Measurements from ENCODE around the gene CDV3. TPM values are rescaled to one million over a fixed set of nuclear protein-coding genes. Genes with fewer than 3 reads are reported as not detected.

CDV3 gene
- total and polyA plus RNA-seq, 10 of the 15 experiments (the other 5 are each of a cell fraction or from before 2014, with no cell fraction given), result 42.3 to 466 (median 136) TPM

DNA sequence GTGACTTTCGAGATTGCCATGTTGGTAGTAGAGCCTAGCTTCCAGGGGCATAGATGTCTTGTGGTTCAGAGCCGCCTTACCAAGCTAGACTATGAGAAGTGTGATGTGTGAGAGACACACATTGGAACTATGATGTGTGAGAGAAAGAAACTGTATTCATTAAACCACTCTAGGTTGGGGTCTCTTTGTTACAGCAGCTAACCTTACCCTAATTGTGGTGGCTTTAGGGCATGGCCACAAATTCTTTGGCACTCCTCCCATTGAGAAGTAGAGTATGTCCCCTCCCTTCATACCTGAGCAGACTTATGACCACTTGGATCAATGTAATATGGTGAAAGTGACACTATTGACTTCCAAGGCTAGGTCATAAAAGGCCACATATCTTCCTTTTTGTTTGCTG, 35.3 kb upstream of the CDV3 start (continued):
- TF ChIP-seq, protein P1, sequence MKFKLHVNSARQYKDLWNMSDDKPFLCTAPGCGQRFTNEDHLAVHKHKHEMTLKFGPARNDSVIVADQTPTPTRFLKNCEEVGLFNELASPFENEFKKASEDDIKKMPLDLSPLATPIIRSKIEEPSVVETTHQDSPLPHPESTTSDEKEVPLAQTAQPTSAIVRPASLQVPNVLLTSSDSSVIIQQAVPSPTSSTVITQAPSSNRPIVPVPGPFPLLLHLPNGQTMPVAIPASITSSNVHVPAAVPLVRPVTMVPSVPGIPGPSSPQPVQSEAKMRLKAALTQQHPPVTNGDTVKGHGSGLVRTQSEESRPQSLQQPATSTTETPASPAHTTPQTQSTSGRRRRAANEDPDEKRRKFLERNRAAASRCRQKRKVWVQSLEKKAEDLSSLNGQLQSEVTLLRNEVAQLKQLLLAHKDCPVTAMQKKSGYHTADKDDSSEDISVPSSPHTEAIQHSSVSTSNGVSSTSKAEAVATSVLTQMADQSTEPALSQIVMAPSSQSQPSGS (IDR thresholded peaks at IDR 0.05; ENCODE audit: low read length), result no peak
- no peak for TF ChIP-seq JUND (IDR thresholded peaks at IDR 0.05; ENCODE audit: low read depth, low read length)
- TF ChIP-seq RBBP5 (conservative IDR thresholded peaks at IDR 0.05), result no peak

DNA sequence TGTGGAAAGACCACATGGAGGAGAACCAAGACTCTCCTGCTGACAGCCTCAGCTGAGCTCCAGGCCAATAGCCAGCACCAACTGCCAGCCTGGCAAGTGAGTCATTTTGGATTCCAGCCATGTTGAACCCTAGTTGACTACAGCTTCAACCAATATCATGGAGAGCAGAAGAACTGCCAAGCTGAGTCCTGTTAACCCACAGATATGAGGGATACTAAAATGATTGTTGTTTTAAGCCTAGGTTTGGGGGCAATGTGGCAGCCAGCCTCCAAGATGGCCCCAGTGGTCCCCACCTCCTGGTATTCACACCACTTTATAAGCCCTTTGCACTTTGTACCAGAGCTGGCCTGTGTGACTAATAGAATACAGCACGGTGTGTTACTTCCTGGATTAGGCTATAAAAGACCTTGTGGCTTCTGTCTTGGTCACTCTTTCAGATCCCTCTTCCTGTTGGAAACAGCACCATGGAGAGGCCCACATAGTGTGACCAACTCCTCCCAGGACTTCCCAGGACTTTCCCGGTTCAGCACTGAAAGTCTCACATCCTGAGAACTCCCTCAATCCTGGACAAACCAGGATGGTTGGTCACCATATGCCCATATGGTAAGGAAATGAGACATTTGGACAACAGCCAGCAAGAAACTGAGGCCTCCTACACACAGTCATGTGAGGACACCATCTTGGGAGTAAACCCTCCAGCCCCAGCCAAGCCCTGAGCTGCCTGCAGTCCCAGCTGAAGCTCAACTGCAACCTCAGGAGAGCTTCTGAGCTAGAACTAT, 32.4 kb upstream of the CDV3 start:
- DNase-seq (ENCODE audit: low read depth, low spot score), result peak; percentile 45
- Histone ChIP-seq H4K20me1 (ENCODE audit: control insufficient read depth, insufficient read depth) (no peaks in the 10 kb centered on the region), H3K79me2 (ENCODE audit: control insufficient read depth, insufficient read depth, low read length) (no peaks in the 10 kb centered on the region), H3K9ac (ENCODE audit: control insufficient read depth, insufficient read depth, low read length) (no peak overlapping the region), H3K4me1 (ENCODE audit: control insufficient read depth, insufficient read depth, low read length) (peaks cover 11% of the 10 kb centered on the region), H3K27me3 (replicated peaks in 1 of 2; ENCODE audit: control insufficient read depth in 2 of 2, insufficient read depth in 2 of 2, low read length in 1 of 2) (no peaks in the 10 kb centered on the region), H3K4me3 (no peak overlapping the region), H3K27ac (ENCODE audit: control insufficient read depth, insufficient read depth) (peak overlapping the region; percentile 60), H3K4me2 (ENCODE audit: control insufficient read depth, insufficient read depth) (peak overlapping the region; percentile 68), H2AFZ (ENCODE audit: control insufficient read depth, low read depth, low read length) (peak overlapping the region; percentile 65), H3K9me3 (replicated peaks; ENCODE audit: control insufficient read depth, insufficient read depth, low read length) (no peaks in the 10 kb centered on the region; the same call in 2 of the 3 replicates), H3K36me3 (ENCODE audit: control insufficient read depth in 2 of 2, insufficient read depth in 2 of 2, low read length in 1 of 2) (no peaks in the 10 kb centered on the region)
- no TSS peak for BruUV-seq (replicated peaks)
- ChIA-PET POLR2A (interaction anchor here (1.1 kb wide), 1 partner anchor 26 kb away, joined by 3 read pairs; no protein-coding TSS in a partner anchor), CTCF (interaction anchor here (1.1 kb wide), 1 partner anchor 76 kb away, joined by 4 read pairs; no protein-coding TSS in a partner anchor), RAD21 (ENCODE audit: unreplicated experiment) (interaction anchor here (0.6 to 0.7 kb wide), 3 partner anchors 65 to 117 kb away, joined by 3 to 4 read pairs (median 4); no protein-coding TSS in a partner anchor), SMC1A (ENCODE audit: uncharacterized antibody, unreplicated experiment) (interaction anchor here (0.6 to 2.3 kb wide), 6 partner anchors 9 to 426 kb away, joined by 4 to 8 read pairs (median 5); partner anchors contain the start of gene CDV3)
- peak; percentile 87 for FAIRE-seq
- WGBS (ENCODE audit: insufficient coverage, insufficient replicate concordance, low lambda C conversion rate, missing lambda C conversion rate), result 33% methylated on average over 2 of the region's 2 CpGs
- in situ Hi-C loops (cut with MboI) (no loop called here), intact Hi-C loops (cut with micrococcal nuclease; ENCODE audit: unreplicated experiment) (no loop called here)
- ATAC-seq, result peak; percentile 92
- no peak for TF ChIP-seq RAD21 (IDR thresholded peaks at IDR 0.05; ENCODE audit: insufficient read depth, low read depth, low read length)
- TF ChIP-seq, protein P2, sequence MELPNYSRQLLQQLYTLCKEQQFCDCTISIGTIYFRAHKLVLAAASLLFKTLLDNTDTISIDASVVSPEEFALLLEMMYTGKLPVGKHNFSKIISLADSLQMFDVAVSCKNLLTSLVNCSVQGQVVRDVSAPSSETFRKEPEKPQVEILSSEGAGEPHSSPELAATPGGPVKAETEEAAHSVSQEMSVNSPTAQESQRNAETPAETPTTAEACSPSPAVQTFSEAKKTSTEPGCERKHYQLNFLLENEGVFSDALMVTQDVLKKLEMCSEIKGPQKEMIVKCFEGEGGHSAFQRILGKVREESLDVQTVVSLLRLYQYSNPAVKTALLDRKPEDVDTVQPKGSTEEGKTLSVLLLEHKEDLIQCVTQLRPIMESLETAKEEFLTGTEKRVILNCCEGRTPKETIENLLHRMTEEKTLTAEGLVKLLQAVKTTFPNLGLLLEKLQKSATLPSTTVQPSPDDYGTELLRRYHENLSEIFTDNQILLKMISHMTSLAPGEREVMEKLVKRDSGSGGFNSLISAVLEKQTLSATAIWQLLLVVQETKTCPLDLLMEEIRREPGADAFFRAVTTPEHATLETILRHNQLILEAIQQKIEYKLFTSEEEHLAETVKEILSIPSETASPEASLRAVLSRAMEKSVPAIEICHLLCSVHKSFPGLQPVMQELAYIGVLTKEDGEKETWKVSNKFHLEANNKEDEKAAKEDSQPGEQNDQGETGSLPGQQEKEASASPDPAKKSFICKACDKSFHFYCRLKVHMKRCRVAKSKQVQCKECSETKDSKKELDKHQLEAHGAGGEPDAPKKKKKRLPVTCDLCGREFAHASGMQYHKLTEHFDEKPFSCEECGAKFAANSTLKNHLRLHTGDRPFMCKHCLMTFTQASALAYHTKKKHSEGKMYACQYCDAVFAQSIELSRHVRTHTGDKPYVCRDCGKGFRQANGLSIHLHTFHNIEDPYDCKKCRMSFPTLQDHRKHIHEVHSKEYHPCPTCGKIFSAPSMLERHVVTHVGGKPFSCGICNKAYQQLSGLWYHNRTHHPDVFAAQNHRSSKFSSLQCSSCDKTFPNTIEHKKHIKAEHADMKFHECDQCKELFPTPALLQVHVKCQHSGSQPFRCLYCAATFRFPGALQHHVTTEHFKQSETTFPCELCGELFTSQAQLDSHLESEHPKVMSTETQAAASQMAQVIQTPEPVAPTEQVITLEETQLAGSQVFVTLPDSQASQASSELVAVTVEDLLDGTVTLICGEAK (IDR thresholded peaks at IDR 0.05; ENCODE audit: borderline replicate concordance), result no peak
- peak; percentile 63; the same call in 1 of the 2 replicates for TF ChIP-seq YY1 (IDR thresholded peaks at IDR 0.05; ENCODE audit: low read depth, low read length)
- TF ChIP-seq, protein P3, sequence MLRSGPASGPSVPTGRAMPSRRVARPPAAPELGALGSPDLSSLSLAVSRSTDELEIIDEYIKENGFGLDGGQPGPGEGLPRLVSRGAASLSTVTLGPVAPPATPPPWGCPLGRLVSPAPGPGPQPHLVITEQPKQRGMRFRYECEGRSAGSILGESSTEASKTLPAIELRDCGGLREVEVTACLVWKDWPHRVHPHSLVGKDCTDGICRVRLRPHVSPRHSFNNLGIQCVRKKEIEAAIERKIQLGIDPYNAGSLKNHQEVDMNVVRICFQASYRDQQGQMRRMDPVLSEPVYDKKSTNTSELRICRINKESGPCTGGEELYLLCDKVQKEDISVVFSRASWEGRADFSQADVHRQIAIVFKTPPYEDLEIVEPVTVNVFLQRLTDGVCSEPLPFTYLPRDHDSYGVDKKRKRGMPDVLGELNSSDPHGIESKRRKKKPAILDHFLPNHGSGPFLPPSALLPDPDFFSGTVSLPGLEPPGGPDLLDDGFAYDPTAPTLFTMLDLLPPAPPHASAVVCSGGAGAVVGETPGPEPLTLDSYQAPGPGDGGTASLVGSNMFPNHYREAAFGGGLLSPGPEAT (IDR thresholded peaks at IDR 0.05; ENCODE audit: low read depth), result peak; percentile 49; the same call in 1 of the 2 replicates
- TF ChIP-seq JUND (IDR thresholded peaks at IDR 0.05; ENCODE audit: low read depth, low read length), result no peak
- TF ChIP-seq IKZF1 (conservative IDR thresholded peaks at IDR 0.05), result peak; percentile 84
- TF ChIP-seq BHLHE40 (IDR thresholded peaks at IDR 0.05; ENCODE audit: borderline replicate concordance in 1 of 2, low read depth in 2 of 2, low read length in 1 of 2), result peak in 1 of 2 experiments; percentile 15; a peak in 1 of 4 replicates
- TF ChIP-seq EED (IDR thresholded peaks at IDR 0.05; ENCODE audit: low read depth), result peak; percentile 74; the same call in 1 of the 2 replicates
- no peak for TF ChIP-seq TBL1XR1 (IDR thresholded peaks at IDR 0.05; ENCODE audit: low read depth, low read length)
- TF ChIP-seq RUNX3 (IDR thresholded peaks at IDR 0.05; ENCODE audit: low read length), result peak; percentile 65
- peak; percentile 68 to 77 for TF ChIP-seq IKZF2 (IDR thresholded peaks at IDR 0.05)

Data from GM12878 (cell line).